Panc1 (cell line): Measurements from ENCODE around the gene GPR82. TPM values are rescaled to one million over a fixed set of nuclear protein-coding genes. Genes with fewer than 3 reads are reported as not detected.

Experiments used
- ATAC-seq: fragments of 200-7000 bp; cut with Tn5 transposase; 2 replicates; pipeline ENCODE4 v1.9.1; 2020; ENCODE audit warnings: mild to moderate bottlenecking, moderate library complexity
- BruUV-seq: library from RNA; stranded (reverse); fragments of 400-500 nt; replicated peaks from 2 replicates; lab custom pipeline; 2021; lab: Mats Ljungman, UMichigan
- CTCF ChIA-PET: fragments of 300-600 bp; sonication (Branson Sonifier 250); formaldehyde crosslinking; loops from one replicate; lab custom pipeline; 2022; ENCODE audit warnings: antibody characterized with exemption; lab: Charles Lee
- POLR2A ChIA-PET: fragments of 300-600 bp; sonication (Branson Sonifier 250); formaldehyde crosslinking; loops from one replicate; lab custom pipeline; 2022; ENCODE audit warnings: antibody characterized with exemption; lab: Charles Lee
- DNase-seq: peaks from one replicate; pipeline ENCODE4 v3.0.0-alpha.2; 2010; ENCODE audit warnings: low read depth, low spot score
- H3K27ac ChIP-seq: 2 replicates; pipeline ENCODE4 v1.5.1; 2011; ENCODE audit warnings: mild to moderate bottlenecking, low read length, inconsistent platforms
- H3K27me3 ChIP-seq: fragments of 200-500 bp; sonication (Bioruptor generic); 2 replicates; pipeline ENCODE4 v1.6.0; 2014; ENCODE audit warnings: low read length, inconsistent platforms; ENCODE audit not compliant: control insufficient read depth, insufficient read depth
- H3K36me3 ChIP-seq: fragments of 200-500 bp; sonication (Bioruptor generic); 2 replicates; pipeline ENCODE4 v1.5.1; 2014; ENCODE audit warnings: inconsistent platforms, mild to moderate bottlenecking, low read length, moderate library complexity; ENCODE audit not compliant: control insufficient read depth, insufficient read depth
- H3K4me1 ChIP-seq: 2 replicates; pipeline ENCODE4 v1.5.1; 2011; ENCODE audit warnings: inconsistent platforms, mild to moderate bottlenecking, low read length, moderate library complexity; ENCODE audit not compliant: control insufficient read depth, insufficient read depth
- H3K4me3 ChIP-seq, 2 experiments: 2 replicates each; pipeline ENCODE4 v1.5.1; 2011 to 2012; ENCODE audit warnings: low read depth in 2 of 2, low read length in 2 of 2, mild to moderate bottlenecking in 2 of 2, inconsistent platforms in 1 of 2, moderate library complexity in 1 of 2
- H3K9me3 ChIP-seq: fragments of 200-500 bp; sonication (Bioruptor generic); 2 replicates; pipeline ENCODE4 v1.5.1; 2014; ENCODE audit warnings: low read depth, mild to moderate bottlenecking, inconsistent platforms, low read length, moderate library complexity; ENCODE audit not compliant: control insufficient read depth, insufficient read depth
- CTCF ChIP-seq: fragments of 450-650 bp; IDR thresholded peaks from 2 replicates; pipeline ENCODE4 v1.5.1; 2017; ENCODE audit warnings: mild to moderate bottlenecking
- POLR2AphosphoS5 ChIP-seq: IDR thresholded peaks from 2 replicates; pipeline ENCODE4 v1.6.1; 2012; ENCODE audit warnings: mild to moderate bottlenecking, low read depth, low read length, moderate library complexity
- REST ChIP-seq, 2 experiments: IDR thresholded peaks; 2 replicates each; pipeline ENCODE4 v1.6.1; 2011 to 2012; ENCODE audit warnings: low read depth in 2 of 2, control low read depth in 1 of 2, low read length in 1 of 2, mild to moderate bottlenecking in 1 of 2, moderate library complexity in 1 of 2; ENCODE audit not compliant: insufficient read depth in 1 of 2
- SIN3A ChIP-seq: IDR thresholded peaks from 2 replicates; pipeline ENCODE4 v1.6.1; 2012; ENCODE audit warnings: low read depth, mild to moderate bottlenecking, low read length, moderate library complexity, borderline replicate concordance; ENCODE audit not compliant: insufficient read depth
- TCF7L2 ChIP-seq: IDR thresholded peaks from 2 replicates; pipeline ENCODE4 v1.6.1; 2011; ENCODE audit warnings: mild to moderate bottlenecking, low read depth, low read length, inconsistent platforms
- in situ Hi-C: cut with HindIII; loops from 2 replicates; pipeline ENCODE4 v1.10.0; 2016; ENCODE audit warnings: low sequenced_read_pairs, low pct_unique_long_range_greater_than_20kb
- intact Hi-C: fragments of 100-400 bp; cut with micrococcal nuclease; formaldehyde crosslinking; loops from one replicate; pipeline ENCODE4 v1.10.0; 2022; ENCODE audit not compliant: unreplicated experiment
- total RNA-seq: library from RNA; stranded (reverse); gene quantifications from one replicate; pipeline ENCODE4 v1.2.1, GENCODE V29; 2021; ENCODE audit not compliant: unreplicated experiment

The GPR82 gene
- total RNA-seq, 1 experiment from 2014 or later, result not detected

GRCh38 chrX:41716222-41716621, 7.8 kb upstream of the GPR82 start:
- no peak for TF ChIP-seq REST (IDR thresholded peaks at IDR 0.05; ENCODE audit: insufficient read depth in 1 of 2, low read depth in 2 of 2, low read length in 1 of 2)
- no peak for TF ChIP-seq CTCF
- TF ChIP-seq TCF7L2, result no peak
- no peak for TF ChIP-seq POLR2AphosphoS5
- TF ChIP-seq SIN3A, result no peak
- no peaks in the 10 kb centered on the region for H3K27me3 ChIP-seq
- no peaks in the 10 kb centered on the region for H3K4me1 ChIP-seq
- no peak for ATAC-seq
- H3K9me3 ChIP-seq, result no peaks in the 10 kb centered on the region; the same call in 1 of the 2 replicates
- no TSS peak for BruUV-seq
- ChIA-PET CTCF (no interaction called here), POLR2A (no interaction called here)
- intact Hi-C loops, result no loop called here
- no peak for DNase-seq
- no peak overlapping the region for H3K27ac ChIP-seq
- H3K4me3 ChIP-seq, result no peak overlapping the region
- no peaks in the 10 kb centered on the region for H3K36me3 ChIP-seq
- in situ Hi-C loops, result no loop called here

DNA sequence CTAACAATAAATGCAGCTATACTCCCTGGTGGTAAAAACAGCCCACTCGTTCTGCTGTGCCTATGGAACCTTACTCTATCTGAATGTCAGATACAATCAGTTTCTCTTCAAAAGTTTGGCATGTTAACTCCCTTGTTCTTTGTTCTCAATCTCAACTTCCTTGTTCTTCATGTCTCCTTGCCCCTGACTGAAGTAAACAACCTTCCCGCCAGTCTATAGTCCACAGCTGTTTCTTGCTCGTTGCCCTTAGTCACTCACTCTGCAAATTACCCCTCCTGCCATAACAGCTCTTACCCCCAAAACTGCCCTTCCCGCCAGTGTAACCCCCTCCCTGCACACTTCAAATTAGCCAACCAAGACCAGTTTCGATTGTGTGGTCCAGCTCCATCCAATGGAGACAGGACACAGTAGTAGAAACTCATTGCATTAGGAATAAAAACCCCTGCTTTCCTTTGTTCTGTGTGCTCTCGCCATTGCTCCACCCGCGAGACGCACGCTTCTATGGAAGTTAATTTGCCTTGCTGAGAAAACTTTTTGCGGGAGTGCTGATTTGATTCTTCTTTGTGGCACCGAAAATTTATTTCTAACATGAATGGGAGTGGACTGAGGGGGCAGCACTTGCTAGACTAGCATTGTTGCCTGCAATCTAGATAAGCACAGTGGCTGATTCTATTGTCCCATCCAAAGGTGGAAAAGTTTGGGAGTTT, 7.1 kb upstream of the GPR82 start:
- ATAC-seq (no peak), DNase-seq (no peak)
- Histone ChIP-seq H3K9me3 (no peaks in the 10 kb centered on the region; the same call in 1 of the 2 replicates), H3K27ac (no peak overlapping the region), H3K4me1 (no peaks in the 10 kb centered on the region), H3K27me3 (no peaks in the 10 kb centered on the region), H3K4me3 (no peak overlapping the region), H3K36me3 (no peaks in the 10 kb centered on the region)
- TF ChIP-seq CTCF, result no peak
- no peak for TF ChIP-seq POLR2AphosphoS5
- TF ChIP-seq REST (IDR thresholded peaks at IDR 0.05; ENCODE audit: insufficient read depth in 1 of 2, low read depth in 2 of 2, low read length in 1 of 2), result no peak
- no peak for TF ChIP-seq SIN3A
- TF ChIP-seq TCF7L2, result no peak
- ChIA-PET CTCF (no interaction called here), POLR2A (no interaction called here)
- intact Hi-C loops, result no loop called here
- BruUV-seq, result no TSS peak
- in situ Hi-C loops, result no loop called here
